ENCODE results near the gene ZCCHC7.

The ZCCHC7 gene

GRCh38 chr9:37269221-37269620, 148.8 kb downstream of the ZCCHC7 start:
- DNase-seq: no peak
- TF ChIP-seq CTCF (IDR thresholded peaks at IDR 0.05; ENCODE audit: low read depth, low read length): no peak
- Histone ChIP-seq H3K27ac (no peak overlapping the region), H3K27me3 (ENCODE audit: insufficient read depth, low read depth, severe bottlenecking) (no peaks in the 10 kb centered on the region), H3K4me3 (ENCODE audit: low read depth, low read length) (no peak overlapping the region), H3K9me3 (ENCODE audit: severe bottlenecking) (no peaks in the 10 kb centered on the region), H3K36me3 (peaks cover 2% of the 10 kb centered on the region; the same call in 1 of the 2 replicates)

- DNase-seq: no peak
- peaks cover 2% of the 10 kb centered on the region; the same call in 1 of the 2 replicates for H3K36me3 ChIP-seq
- no peaks in the 10 kb centered on the region for H3K27me3 ChIP-seq (ENCODE audit: insufficient read depth, low read depth, severe bottlenecking)
- H3K9me3 ChIP-seq (ENCODE audit: severe bottlenecking): no peaks in the 10 kb centered on the region
- no peak for TF ChIP-seq CTCF (IDR thresholded peaks at IDR 0.05; ENCODE audit: low read depth, low read length)
- H3K4me3 ChIP-seq (ENCODE audit: low read depth, low read length): no peak overlapping the region
- no peak overlapping the region for H3K27ac ChIP-seq
Observed at GRCh38 chr9:37271679-37272078, 151.3 kb downstream of the ZCCHC7 start.

GRCh38 chr9:37273595-37273994, 153.2 kb downstream of the ZCCHC7 start:
- no peak for TF ChIP-seq CTCF (IDR thresholded peaks at IDR 0.05; ENCODE audit: low read depth, low read length)
- Histone ChIP-seq H3K27me3 (ENCODE audit: insufficient read depth, low read depth, severe bottlenecking) (no peaks in the 10 kb centered on the region), H3K4me3 (ENCODE audit: low read depth, low read length) (no peak overlapping the region), H3K36me3 (peaks cover 2% of the 10 kb centered on the region; the same call in 1 of the 2 replicates), H3K9me3 (ENCODE audit: severe bottlenecking) (no peaks in the 10 kb centered on the region), H3K27ac (no peak overlapping the region)
- DNase-seq: no peak

- Histone ChIP-seq H3K27ac (no peak overlapping the region), H3K4me3 (ENCODE audit: low read depth, low read length) (no peak overlapping the region)
- no peak for TF ChIP-seq CTCF (IDR thresholded peaks at IDR 0.05; ENCODE audit: low read depth, low read length)
Observed at GRCh38 chr9:37281541-37281940, 161.2 kb downstream of the ZCCHC7 start.

GRCh38 chr9:37283730-37284325, 163.5 kb downstream of the ZCCHC7 start:
- Histone ChIP-seq H3K4me3 (ENCODE audit: low read depth, low read length) (no peak overlapping the region), H3K9me3 (ENCODE audit: severe bottlenecking) (no peaks in the 10 kb centered on the region), H3K36me3 (no peaks in the 10 kb centered on the region), H3K27me3 (ENCODE audit: insufficient read depth, low read depth, severe bottlenecking) (no peaks in the 10 kb centered on the region), H3K27ac (no peak overlapping the region)
- TF ChIP-seq CTCF (IDR thresholded peaks at IDR 0.05; ENCODE audit: low read depth, low read length): no peak
- no peak for DNase-seq

More at GRCh38 chr9:37281541-37281940, 161.2 kb downstream of the ZCCHC7 start:
- Histone ChIP-seq H3K36me3 (no peaks in the 10 kb centered on the region), H3K9me3 (ENCODE audit: severe bottlenecking) (no peaks in the 10 kb centered on the region), H3K27me3 (ENCODE audit: insufficient read depth, low read depth, severe bottlenecking) (no peaks in the 10 kb centered on the region)
- no peak for DNase-seq

GRCh38 chr9:37284636-37285035, 164.3 kb downstream of the ZCCHC7 start:
- TF ChIP-seq CTCF (IDR thresholded peaks at IDR 0.05; ENCODE audit: low read depth, low read length): no peak
- Histone ChIP-seq H3K27me3 (ENCODE audit: insufficient read depth, low read depth, severe bottlenecking) (no peaks in the 10 kb centered on the region), H3K4me3 (ENCODE audit: low read depth, low read length) (no peak overlapping the region), H3K27ac (no peak overlapping the region), H3K36me3 (no peaks in the 10 kb centered on the region), H3K9me3 (ENCODE audit: severe bottlenecking) (no peaks in the 10 kb centered on the region)
- DNase-seq: no peak
